ENCODE measurements around the gene FAM20C. TPM values are rescaled to one million over a fixed set of nuclear protein-coding genes. Genes with fewer than 3 reads are reported as not detected.

Gene FAM20C
- total RNA-seq, 1 experiment from 2014 or later = 87.9 TPM

DNA sequence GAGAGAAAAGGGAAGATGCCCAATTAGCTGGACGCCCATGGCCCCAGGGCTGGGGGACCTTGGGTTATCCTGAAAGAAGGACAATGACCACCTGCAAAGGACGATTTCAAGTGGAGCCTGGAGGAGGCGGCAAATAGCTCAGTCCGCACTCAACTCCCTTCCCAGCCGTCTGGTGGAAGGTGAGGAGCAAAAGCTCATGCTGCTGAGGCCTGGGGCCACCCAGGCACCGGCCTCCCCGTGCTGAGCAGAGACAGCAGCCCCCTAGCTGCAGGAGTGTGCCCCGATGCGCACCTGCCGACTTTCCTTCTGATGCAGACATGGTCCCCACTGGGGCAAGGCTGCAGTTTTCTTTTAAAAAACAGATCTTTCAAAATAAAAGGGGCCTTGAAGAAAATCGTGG lies 7.9 kb downstream of the FAM20C start:
- ChIA-PET POLR2A (ENCODE audit: unreplicated experiment) (no interaction called here), CTCF (interaction anchor here (0.5 kb wide), 1 partner anchor 66 kb away, joined by 3 read pairs; no protein-coding TSS in a partner anchor)
- H3K4me2 ChIP-seq (ENCODE audit: low read length) = no peak overlapping the region
- BruUV-seq (replicated peaks) = no TSS peak
- H2AFZ ChIP-seq (ENCODE audit: low read length) = no peak overlapping the region
- no peak for ATAC-seq
- intact Hi-C loops (cut with micrococcal nuclease) = no loop called here
- H3K9me3 ChIP-seq (ENCODE audit: low read length) = no peaks in the 10 kb centered on the region
- no peaks in the 10 kb centered on the region for H3F3A ChIP-seq (ENCODE audit: low read length, unreplicated experiment)
- no peaks in the 10 kb centered on the region for H3K27me3 ChIP-seq (ENCODE audit: low read length)
- no peak for DNase-seq
- no peak overlapping the region for H3K9ac ChIP-seq (ENCODE audit: low read length)
- no peak for TF ChIP-seq EZH2phosphoT487 (IDR thresholded peaks at IDR 0.05; ENCODE audit: borderline replicate concordance, low read length)
- no peak for TF ChIP-seq EZH2 (IDR thresholded peaks at IDR 0.05; ENCODE audit: low read length, unreplicated experiment)
- TF ChIP-seq, protein P1, sequence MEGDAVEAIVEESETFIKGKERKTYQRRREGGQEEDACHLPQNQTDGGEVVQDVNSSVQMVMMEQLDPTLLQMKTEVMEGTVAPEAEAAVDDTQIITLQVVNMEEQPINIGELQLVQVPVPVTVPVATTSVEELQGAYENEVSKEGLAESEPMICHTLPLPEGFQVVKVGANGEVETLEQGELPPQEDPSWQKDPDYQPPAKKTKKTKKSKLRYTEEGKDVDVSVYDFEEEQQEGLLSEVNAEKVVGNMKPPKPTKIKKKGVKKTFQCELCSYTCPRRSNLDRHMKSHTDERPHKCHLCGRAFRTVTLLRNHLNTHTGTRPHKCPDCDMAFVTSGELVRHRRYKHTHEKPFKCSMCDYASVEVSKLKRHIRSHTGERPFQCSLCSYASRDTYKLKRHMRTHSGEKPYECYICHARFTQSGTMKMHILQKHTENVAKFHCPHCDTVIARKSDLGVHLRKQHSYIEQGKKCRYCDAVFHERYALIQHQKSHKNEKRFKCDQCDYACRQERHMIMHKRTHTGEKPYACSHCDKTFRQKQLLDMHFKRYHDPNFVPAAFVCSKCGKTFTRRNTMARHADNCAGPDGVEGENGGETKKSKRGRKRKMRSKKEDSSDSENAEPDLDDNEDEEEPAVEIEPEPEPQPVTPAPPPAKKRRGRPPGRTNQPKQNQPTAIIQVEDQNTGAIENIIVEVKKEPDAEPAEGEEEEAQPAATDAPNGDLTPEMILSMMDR (conservative IDR thresholded peaks at IDR 0.05; ENCODE audit: low read depth, low read length) = no peak
- peaks cover 16% of the 10 kb centered on the region for H3K36me3 ChIP-seq (ENCODE audit: low read depth, low read length)
- peaks cover 13% of the 10 kb centered on the region for H3K79me2 ChIP-seq (ENCODE audit: low read length)
- no peaks in the 10 kb centered on the region for H3K9me2 ChIP-seq (replicated peaks; ENCODE audit: low read length)
- H4K20me1 ChIP-seq (ENCODE audit: low read length) = peaks cover 7% of the 10 kb centered on the region
- no peak overlapping the region for H3K4me3 ChIP-seq (ENCODE audit: low read length)
- H3K4me1 ChIP-seq (ENCODE audit: insufficient read depth, low read length) = 0 out of 2 replicates have a peak, but pooled peaks cover under 1% of the 10 kb centered on the region
- H3K27ac ChIP-seq (ENCODE audit: low read length) = no peak overlapping the region

DNA sequence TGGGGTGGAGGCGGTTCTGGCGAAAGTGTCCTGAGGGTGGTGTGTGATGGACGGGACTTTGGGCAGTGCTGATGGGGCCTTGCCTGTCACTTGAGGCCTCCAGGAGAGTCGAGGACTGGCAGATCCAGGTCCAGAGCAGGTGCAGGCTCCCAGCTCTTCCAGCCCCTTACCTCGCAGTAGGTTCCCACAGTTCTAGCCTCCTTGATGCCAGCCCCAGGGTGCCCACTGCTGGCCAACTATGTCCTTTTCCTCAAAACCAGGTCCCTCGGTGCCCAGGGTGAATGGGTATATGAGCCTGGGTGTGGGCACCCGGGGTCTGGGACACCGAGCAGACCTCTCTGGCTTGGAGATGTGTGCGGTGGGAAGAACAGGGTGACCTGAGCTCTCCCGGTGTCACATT lies 8.3 kb downstream of the FAM20C start:
- no TSS peak for BruUV-seq (replicated peaks)
- H3K36me3 ChIP-seq (ENCODE audit: low read depth, low read length) = peaks cover 12% of the 10 kb centered on the region
- no peaks in the 10 kb centered on the region for H3K4me1 ChIP-seq (ENCODE audit: insufficient read depth, low read length)
- no peak overlapping the region for H3K4me3 ChIP-seq (ENCODE audit: low read length)
- no peak overlapping the region for H2AFZ ChIP-seq (ENCODE audit: low read length)
- H3K79me2 ChIP-seq (ENCODE audit: low read length) = peaks cover 9% of the 10 kb centered on the region
- no peaks in the 10 kb centered on the region for H3K9me2 ChIP-seq (replicated peaks; ENCODE audit: low read length)
- H4K20me1 ChIP-seq (ENCODE audit: low read length) = peaks cover 3% of the 10 kb centered on the region; the same call in 1 of the 2 replicates
- H3K27ac ChIP-seq (ENCODE audit: low read length) = no peak overlapping the region
- no peaks in the 10 kb centered on the region for H3K27me3 ChIP-seq (ENCODE audit: low read length)
- H3F3A ChIP-seq (ENCODE audit: low read length, unreplicated experiment) = no peaks in the 10 kb centered on the region
- CTCF ChIA-PET = interaction anchor here (0.5 kb wide), 1 partner anchor 67 kb away, joined by 3 read pairs; no protein-coding TSS in a partner anchor
- POLR2A ChIA-PET (ENCODE audit: unreplicated experiment) = no interaction called here
- no peak overlapping the region for H3K4me2 ChIP-seq (ENCODE audit: low read length)
- peak; percentile 17 for DNase-seq
- H3K9me3 ChIP-seq (ENCODE audit: low read length) = no peaks in the 10 kb centered on the region
- peak; percentile 31; the same call in 1 of the 2 replicates for ATAC-seq
- H3K9ac ChIP-seq (ENCODE audit: low read length) = no peak overlapping the region
- TF ChIP-seq EZH2phosphoT487 (IDR thresholded peaks at IDR 0.05; ENCODE audit: borderline replicate concordance, low read length) = no peak
- no peak for TF ChIP-seq EZH2 (IDR thresholded peaks at IDR 0.05; ENCODE audit: low read length, unreplicated experiment)
- TF ChIP-seq, protein P1 (conservative IDR thresholded peaks at IDR 0.05; ENCODE audit: low read depth, low read length) = peak; percentile 42
- intact Hi-C loops (cut with micrococcal nuclease) = no loop called here

DNA sequence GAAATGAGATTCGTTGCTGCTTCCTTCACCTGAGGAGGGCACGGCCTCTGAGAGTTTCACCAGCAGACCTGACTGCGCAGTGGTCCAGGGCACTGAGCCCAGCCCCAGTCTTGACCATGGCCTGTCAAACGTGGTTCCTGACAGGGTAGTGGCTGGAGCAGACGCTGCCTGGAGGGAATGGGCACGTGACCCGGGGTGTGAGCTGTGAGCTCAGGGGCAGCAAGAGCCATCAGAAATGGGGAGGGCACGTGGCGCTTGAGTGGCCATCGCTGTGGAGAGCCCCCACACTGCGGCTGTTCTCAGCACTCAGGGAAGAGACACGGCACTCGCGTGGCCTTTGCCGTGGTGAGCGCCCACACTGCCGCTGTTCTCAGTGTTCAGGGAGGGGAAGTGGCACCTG lies 12.0 kb downstream of the FAM20C start:
- TF ChIP-seq EZH2 (IDR thresholded peaks at IDR 0.05; ENCODE audit: low read length, unreplicated experiment) (no peak), EZH2phosphoT487 (IDR thresholded peaks at IDR 0.05; ENCODE audit: borderline replicate concordance, low read length) (no peak)
- TF ChIP-seq, protein P1 (conservative IDR thresholded peaks at IDR 0.05; ENCODE audit: low read depth, low read length) = no peak
- POLR2A ChIA-PET (ENCODE audit: unreplicated experiment) = no interaction called here
- CTCF ChIA-PET = no interaction called here
- no peak overlapping the region for H3K9ac ChIP-seq (ENCODE audit: low read length)
- ATAC-seq (no peak), DNase-seq (no peak)
- no peak overlapping the region for H3K27ac ChIP-seq (ENCODE audit: low read length)
- no peak overlapping the region for H2AFZ ChIP-seq (ENCODE audit: low read length)
- intact Hi-C loops (cut with micrococcal nuclease) = no loop called here
- no peaks in the 10 kb centered on the region for H3F3A ChIP-seq (ENCODE audit: low read length, unreplicated experiment)
- no TSS peak for BruUV-seq (replicated peaks)
- H4K20me1 ChIP-seq (ENCODE audit: low read length) = no peaks in the 10 kb centered on the region
- no peak overlapping the region for H3K4me2 ChIP-seq (ENCODE audit: low read length)
- H3K9me2 ChIP-seq (replicated peaks; ENCODE audit: low read length) = no peaks in the 10 kb centered on the region
- no peak overlapping the region for H3K4me3 ChIP-seq (ENCODE audit: low read length)
- no peaks in the 10 kb centered on the region for H3K27me3 ChIP-seq (ENCODE audit: low read length)
- no peaks in the 10 kb centered on the region for H3K79me2 ChIP-seq (ENCODE audit: low read length)
- peaks cover 4% of the 10 kb centered on the region for H3K36me3 ChIP-seq (ENCODE audit: low read depth, low read length)
- no peaks in the 10 kb centered on the region for H3K9me3 ChIP-seq (ENCODE audit: low read length)
- no peaks in the 10 kb centered on the region for H3K4me1 ChIP-seq (ENCODE audit: insufficient read depth, low read length)

All from PC-3 (cell line).